HEK293T (cell line): ENCODE results near the gene LYL1.

Experiments
- ARNT ChIP-seq: fragments of 450-650 bp; IDR thresholded peaks from 2 replicates; pipeline ENCODE4 v1.6.1; 2017; ENCODE audit warnings: mild to moderate bottlenecking
- BHLHE40 ChIP-seq: fragments of 450-650 bp; IDR thresholded peaks from 2 replicates; pipeline ENCODE4 v1.6.1; 2016; ENCODE audit warnings: mild to moderate bottlenecking, moderate library complexity, borderline replicate concordance
- FOXA1 ChIP-seq: fragments of 450-650 bp; IDR thresholded peaks from 2 replicates; pipeline ENCODE4 v1.6.1; 2016; ENCODE audit warnings: mild to moderate bottlenecking
- SP1 ChIP-seq: fragments of 450-650 bp; IDR thresholded peaks from 2 replicates; pipeline ENCODE4 v1.6.1; 2017
- SUZ12 ChIP-seq: fragments of 450-650 bp; IDR thresholded peaks from 2 replicates; pipeline ENCODE4 v1.6.1; 2016; ENCODE audit warnings: mild to moderate bottlenecking
- TARDBP ChIP-seq: fragments of 450-650 bp; IDR thresholded peaks from 2 replicates; pipeline ENCODE4 v1.6.1; 2016
- ZNF384 ChIP-seq: fragments of 450-650 bp; IDR thresholded peaks from 2 replicates; pipeline ENCODE4 v1.6.1; 2016

GRCh38 chr19:13092158-13092543 is 10.5 kb downstream of the LYL1 start:
- TF ChIP-seq SP1 (no peak), FOXA1 (no peak), ARNT (no peak), TARDBP (no peak), BHLHE40 (no peak), ZNF384 (no peak), SUZ12 (no peak)
